NCI-H69 (cell line): ENCODE measurements around the gene PLA2G2E.

ENCODE experiments used
- DNase-seq: peaks from one replicate; lab custom pipeline; 2025; lab: John Stamatoyannopoulos, UW

Gene PLA2G2E, protein sequence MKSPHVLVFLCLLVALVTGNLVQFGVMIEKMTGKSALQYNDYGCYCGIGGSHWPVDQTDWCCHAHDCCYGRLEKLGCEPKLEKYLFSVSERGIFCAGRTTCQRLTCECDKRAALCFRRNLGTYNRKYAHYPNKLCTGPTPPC

GRCh38 chr1:19923137-19923952 is at the start of gene PLA2G2E:
Gene PLA2G2E (minus strand): TSS chr1:19923617. CDS start chr1:19923559, 58 bp downstream.
- no peak for DNase-seq

DNA sequence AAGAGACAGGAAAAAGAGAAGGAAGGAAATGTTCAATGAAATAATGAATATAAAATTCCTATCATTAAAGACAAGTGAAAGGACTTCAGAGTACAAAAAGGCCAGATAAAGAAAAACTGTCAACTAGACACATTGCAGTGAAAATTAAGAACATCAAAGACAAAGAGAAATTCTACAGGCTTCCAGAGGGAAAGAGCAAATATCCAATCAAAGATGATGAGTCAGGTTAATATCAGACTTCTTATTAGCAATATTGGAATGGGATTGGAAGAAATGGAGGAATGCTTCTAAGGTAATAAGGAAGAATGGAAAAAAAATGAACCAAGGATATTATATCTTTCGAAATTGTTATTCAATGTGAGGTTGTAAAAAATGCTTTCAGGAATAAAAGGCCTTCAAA is 48.2 kb upstream of the PLA2G2E start:
- DNase-seq, result no peak

DNA sequence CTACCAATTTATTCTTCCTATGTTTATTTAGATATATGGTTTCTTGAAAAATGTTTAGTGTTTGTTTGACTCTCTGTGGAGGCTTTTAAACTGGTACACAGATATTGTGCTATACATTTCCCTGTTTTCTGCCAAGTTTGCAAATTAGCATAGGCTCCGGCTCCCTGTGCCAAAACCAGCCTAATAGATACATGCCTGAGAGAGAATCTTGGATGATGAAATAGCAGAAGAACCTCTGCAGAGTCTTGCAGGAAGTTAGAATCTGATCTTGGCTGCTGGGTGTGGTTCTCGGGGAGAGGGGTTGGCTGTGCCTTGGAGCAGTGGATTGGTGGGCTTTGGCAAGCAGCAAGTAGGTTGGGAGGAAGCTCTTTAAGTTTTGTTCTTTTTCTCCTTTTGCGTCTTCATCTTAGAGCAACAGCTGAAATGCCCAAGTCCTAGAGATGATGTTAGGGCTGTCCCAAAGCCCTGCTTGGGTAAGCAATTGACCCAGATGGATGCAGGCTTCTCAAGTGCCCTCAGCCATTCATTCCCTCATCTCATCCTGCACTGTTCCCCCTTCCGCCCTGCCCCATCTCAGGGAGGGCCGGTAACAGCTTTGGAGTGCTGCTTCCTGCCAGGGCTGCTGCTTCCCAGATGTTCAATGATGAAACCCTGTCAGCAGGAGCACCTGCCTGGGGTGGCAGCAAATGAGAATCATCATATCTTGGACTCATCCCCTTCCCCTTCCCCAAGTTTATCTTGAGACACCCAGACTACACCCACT is 46.7 kb upstream of the PLA2G2E start:
- no peak for DNase-seq

DNA sequence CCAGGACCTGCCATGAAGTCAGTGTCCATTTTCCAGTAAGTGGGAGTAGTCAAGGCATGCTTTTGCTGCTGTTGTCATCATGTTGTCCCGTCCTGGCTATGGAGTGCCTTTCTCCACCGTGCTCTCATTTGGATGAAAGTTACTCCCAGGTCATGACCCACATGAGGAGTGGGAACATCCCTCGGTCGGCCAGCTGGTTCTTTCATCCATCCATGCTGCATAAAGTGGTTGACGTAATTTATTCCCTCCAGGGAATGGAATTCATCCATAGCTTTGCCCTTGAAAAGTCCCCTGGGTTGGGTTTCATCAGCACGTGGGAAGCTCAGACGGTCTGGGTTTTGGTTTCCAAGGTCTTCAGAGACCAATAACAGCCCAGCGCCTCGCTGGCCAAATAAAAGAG is 44.4 kb upstream of the PLA2G2E start:
- DNase-seq, result no peak

DNA sequence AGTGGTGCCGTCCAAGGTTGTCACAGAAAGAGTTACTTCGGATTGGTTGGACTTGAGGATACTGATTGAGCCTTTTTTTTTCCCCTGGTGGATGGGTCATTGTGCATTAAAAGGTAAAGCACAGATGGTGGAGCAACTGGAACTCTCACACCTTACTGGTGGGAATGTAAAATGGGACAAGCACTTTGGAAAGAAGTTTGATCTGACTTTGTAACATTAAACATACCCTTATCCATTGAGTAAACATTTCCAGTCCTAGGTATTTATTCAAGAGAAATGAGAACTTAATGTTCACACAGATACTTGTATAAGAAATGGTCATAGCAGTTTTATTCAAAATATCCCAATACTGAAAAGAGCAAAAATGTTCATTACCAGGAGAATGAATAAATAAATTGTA is 41.1 kb upstream of the PLA2G2E start:
- no peak for DNase-seq

DNA sequence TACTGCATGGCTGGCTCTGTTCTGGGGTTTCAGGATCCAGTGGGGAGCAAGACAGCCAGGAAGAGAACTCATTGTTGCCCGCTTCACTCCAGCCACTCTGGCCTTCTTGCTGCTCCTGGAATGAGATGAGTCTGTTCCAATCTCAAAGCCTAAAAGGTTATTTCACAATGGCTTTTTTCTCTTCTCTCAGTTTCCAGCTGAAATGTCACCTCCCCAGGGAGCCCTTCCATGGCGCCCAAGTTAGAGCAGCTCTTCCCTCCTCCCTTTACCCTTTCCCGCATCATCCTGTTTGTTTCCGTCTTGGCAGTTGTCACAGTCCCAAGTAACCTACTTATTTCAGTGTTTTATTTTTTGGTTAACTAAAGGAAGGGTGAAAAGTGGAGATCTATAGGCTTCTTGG is 40.2 kb upstream of the PLA2G2E start:
- DNase-seq, result no peak

DNA sequence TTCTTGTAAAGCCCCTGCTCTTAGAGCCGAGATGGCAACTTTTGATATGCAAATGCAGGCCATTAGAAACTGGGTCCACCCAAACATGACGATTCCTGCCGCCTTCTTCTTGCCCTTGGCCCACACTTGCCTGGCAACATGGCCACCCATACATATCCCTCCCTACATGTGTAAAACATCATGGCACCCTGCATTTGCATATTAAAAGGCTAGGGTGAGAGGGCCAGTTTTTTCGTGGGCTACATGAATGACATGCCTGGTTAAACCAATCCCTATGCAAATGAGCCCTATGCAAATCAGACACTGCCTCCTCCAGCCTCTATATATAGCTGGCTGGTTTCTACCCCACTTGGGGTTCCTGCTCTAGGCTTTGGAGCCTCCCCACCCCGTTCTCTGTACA is 37.2 kb upstream of the PLA2G2E start:
- DNase-seq, result no peak

GRCh38 chr1:19957779-19958178 is 34.4 kb upstream of the PLA2G2E start:
- DNase-seq, result no peak

GRCh38 chr1:19955534-19956170 is 32.2 kb upstream of the PLA2G2E start:
- peak; percentile 4 for DNase-seq

GRCh38 chr1:19954059-19954458 is 30.6 kb upstream of the PLA2G2E start:
- no peak for DNase-seq

- no peak for DNase-seq
These were observed 25.6 kb upstream of the PLA2G2E start for GRCh38 chr1:19949016-19949415.

DNA sequence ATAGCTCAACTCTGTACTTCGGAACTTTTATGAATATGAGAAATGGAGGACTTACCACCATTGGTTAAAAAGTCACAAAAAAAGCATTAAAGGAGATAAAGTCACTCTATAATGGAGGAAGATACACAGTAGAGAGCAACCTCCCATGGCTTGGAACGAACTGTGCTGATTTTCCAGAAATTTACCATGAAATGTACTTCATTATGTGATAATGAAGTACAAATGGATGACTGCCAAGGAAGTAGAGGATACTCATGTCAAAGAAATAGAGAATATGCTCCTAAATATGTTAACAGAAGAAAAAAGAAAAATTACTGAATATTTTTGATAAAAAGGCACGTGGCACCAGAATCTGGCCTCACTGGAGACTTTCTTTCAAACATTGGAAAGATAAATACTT is 23.6 kb upstream of the PLA2G2E start:
- DNase-seq, result no peak

DNA sequence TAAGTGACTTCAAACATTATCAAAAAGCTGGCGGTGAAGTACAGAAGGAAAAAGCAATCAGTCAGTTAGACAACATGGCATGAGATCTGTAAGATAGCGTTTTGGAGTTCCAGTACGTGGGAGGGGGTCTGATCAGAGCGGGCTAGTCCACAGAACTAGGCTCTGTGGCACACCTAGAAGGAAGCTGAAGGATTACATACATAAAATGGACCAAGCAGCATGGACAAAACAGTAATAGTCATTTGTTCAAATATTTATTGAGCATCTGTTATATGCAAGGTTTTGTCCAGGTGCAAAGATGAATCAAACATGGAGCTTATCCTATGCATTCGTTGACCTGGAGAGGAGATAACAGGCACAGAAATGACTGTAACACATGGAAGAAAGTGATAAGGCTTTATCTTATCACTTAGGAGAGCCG is 22.9 kb upstream of the PLA2G2E start:
- no peak for DNase-seq

DNA sequence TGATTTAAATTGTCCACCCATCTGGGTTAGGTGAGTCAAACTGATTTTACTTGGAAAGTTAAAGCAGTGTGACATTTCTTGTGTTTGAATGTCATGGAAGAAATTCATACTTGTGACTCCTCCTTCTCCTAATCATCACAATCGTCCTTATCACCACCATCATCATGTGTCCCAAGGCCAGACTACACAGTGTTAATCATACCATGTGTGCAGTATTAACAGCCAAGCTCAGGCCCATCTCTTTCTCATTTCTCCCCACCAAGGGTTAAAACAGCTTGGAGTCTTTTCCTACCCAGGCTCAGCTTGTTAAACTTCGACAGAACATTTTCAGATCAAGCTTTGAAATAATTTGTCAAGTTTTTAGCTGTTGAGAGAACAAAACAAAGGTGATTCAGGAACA is 22.5 kb upstream of the PLA2G2E start:
- no peak for DNase-seq

DNA sequence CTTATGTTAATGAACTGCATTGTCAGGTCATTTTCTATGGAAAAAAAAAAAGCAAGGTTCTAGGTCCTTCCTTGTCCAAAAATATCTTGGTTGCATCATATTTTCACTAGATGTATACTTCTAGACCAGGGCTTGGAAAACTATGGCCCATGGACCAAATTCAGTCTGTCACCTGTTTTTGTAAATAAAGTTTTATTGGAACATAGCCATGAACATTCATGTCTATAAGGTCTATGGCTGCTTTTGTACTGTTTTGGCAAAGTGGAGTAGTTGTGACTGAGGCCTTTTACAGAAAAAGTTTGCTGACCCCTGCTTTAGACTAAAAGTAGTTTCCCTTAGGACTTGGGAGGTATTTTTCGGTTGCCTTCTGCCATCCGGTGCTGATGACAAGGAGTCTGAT is 19.2 kb upstream of the PLA2G2E start:
- DNase-seq, result no peak

GRCh38 chr1:19942088-19942487 is 18.7 kb upstream of the PLA2G2E start:
- no peak for DNase-seq

GRCh38 chr1:19941206-19941568 is 17.8 kb upstream of the PLA2G2E start:
- no peak for DNase-seq

DNA sequence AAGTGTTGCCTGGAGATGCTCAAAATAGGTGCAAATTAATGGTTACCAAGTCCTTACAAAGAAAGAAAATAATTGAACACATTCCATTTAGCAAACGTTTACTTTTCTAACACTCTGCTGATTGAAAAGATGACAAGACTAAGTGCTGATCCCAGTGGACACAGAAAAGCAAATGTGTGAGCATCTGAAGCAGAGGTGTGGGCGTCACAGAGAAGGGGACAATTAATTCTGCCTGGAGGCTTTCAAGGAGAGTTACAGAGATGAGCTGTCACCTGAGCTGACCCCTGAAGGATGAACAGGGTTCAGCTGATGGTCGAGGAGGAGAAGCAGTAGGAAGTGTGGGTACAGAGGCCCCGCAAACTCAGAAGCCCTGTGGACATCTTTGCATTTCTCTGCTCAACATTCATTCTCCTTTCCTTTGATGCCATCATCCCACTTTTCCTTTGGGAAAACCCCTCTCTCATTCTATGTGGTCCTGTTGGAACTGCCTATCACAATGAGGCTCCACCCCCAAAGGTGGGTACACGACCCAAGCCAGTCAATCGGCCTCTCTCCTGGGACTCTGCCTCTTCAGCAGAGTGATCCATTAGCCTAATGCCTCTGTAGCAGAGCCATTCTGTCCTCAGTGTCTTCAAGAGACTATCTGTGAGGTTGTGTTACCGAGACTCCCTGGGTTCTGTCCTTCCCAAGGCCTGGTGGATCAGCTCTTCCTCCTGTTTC is 17.2 kb upstream of the PLA2G2E start:
- DNase-seq, result no peak

DNA sequence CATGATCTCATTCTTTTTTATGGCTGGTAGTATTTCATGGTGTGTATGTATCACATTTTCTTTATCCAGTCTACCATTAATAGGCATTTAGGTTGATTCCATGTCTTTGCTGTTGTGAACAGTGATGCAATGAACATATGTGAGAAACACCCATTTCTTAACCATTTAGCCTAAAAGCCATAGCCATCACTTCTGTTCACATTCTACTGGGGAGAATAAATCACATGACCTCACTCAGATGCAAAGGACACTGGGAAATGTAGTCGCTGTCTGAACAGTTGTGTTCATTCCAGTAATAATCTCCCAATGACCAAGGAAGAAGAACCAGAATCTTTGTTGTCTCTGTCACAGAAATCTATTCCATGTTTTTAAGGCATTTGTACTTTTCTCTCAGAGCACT is 15.1 kb upstream of the PLA2G2E start:
- no peak for DNase-seq

GRCh38 chr1:19936061-19936750 is 12.8 kb upstream of the PLA2G2E start:
- no peak for DNase-seq

- DNase-seq, result no peak
These were observed 10.9 kb upstream of the PLA2G2E start for GRCh38 chr1:19934336-19934735.
